Measurements from ENCODE around the gene COX10.

GRCh38 chr17:14165616-14166015, 96.3 kb downstream of the COX10 start:
- TF ChIP-seq CTCF (IDR thresholded peaks at IDR 0.05; ENCODE audit: low read depth, low read length) (no peak), EZH2phosphoT487 (IDR thresholded peaks at IDR 0.05; ENCODE audit: low read depth) (no peak)

Data from OCI-LY3 (cell line).